Subcutaneous abdominal adipose tissue (tissue), 5 donors: ENCODE results near the gene SPOPL.
"Not testable (repeated sequence)": the region's sequence is repeated elsewhere in the genome, so short reads cannot be mapped to it uniquely, and the experiment has no call there.

Source experiments
- H3K27ac ChIP-seq: one replicate; pipeline ENCODE4 v1.7.0; 2013; ENCODE audit warnings: low read depth, mild to moderate bottlenecking, inconsistent platforms, low read length, moderate library complexity
- H3K27me3 ChIP-seq, 5 donors: one replicate each; pipeline ENCODE4 v1.7.0; 2013; ENCODE audit warnings: low read length in 5 of 5, inconsistent platforms in 1 of 5; ENCODE audit not compliant: control insufficient read depth in 5 of 5, insufficient read depth in 4 of 5
- H3K36me3 ChIP-seq, 5 donors: one replicate each; pipeline ENCODE4 v1.7.0; 2013; ENCODE audit warnings: low read length in 5 of 5; ENCODE audit not compliant: control insufficient read depth in 5 of 5, insufficient read depth in 5 of 5
- H3K4me1 ChIP-seq, 5 donors: one replicate each; pipeline ENCODE4 v1.7.0; 2013; ENCODE audit warnings: low read length in 5 of 5, mild to moderate bottlenecking in 3 of 5, moderate library complexity in 1 of 5; ENCODE audit not compliant: control insufficient read depth in 5 of 5, insufficient read depth in 5 of 5
- H3K4me3 ChIP-seq, 5 donors: one replicate each; pipeline ENCODE4 v1.7.0; 2013; ENCODE audit warnings: low read length in 5 of 5, low read depth in 1 of 5
- H3K9ac ChIP-seq, 5 donors: one replicate each; pipeline ENCODE4 v1.7.0; 2013; ENCODE audit warnings: low read length in 5 of 5, mild to moderate bottlenecking in 4 of 5, moderate library complexity in 3 of 5
- H3K9me3 ChIP-seq, 5 donors: one replicate each; pipeline ENCODE4 v1.7.0; 2013; ENCODE audit warnings: low read length in 5 of 5; ENCODE audit not compliant: control insufficient read depth in 5 of 5
- donor health status: healthy.
- donor health status: healthy.
- donor health status: healthy.
- donor health status: healthy.
- donor health status: healthy.

SPOPL gene

GRCh38 chr2:138474100-138474825, 27.3 kb upstream of the SPOPL start:
- H3K36me3 ChIP-seq: no peaks in the 10 kb centered on the region

GRCh38 chr2:138475277-138475776, 26.2 kb upstream of the SPOPL start:
- Histone ChIP-seq H3K9me3 (no peaks in the 10 kb centered on the region), H3K4me3 (no peak overlapping the region), H3K36me3 (no peaks in the 10 kb centered on the region), H3K4me1 (no peaks in the 10 kb centered on the region), H3K27me3 (no peaks in the 10 kb centered on the region), H3K9ac (no peak overlapping the region), H3K27ac (no peak overlapping the region)

More at GRCh38 chr2:138474100-138474825, 27.3 kb upstream of the SPOPL start:
- H3K9me3 ChIP-seq: no peaks in the 10 kb centered on the region
- no peak overlapping the region for H3K9ac ChIP-seq
- no peaks in the 10 kb centered on the region for H3K4me1 ChIP-seq
- H3K4me3 ChIP-seq: no peak overlapping the region
- H3K27me3 ChIP-seq: no peaks in the 10 kb centered on the region
- H3K27ac ChIP-seq: no peak overlapping the region

GRCh38 chr2:138476186-138476585, 25.4 kb upstream of the SPOPL start:
- no peaks in the 10 kb centered on the region for H3K4me1 ChIP-seq
- no peak overlapping the region for H3K27ac ChIP-seq
- H3K27me3 ChIP-seq: no peaks in the 10 kb centered on the region
- H3K4me3 ChIP-seq: no peak overlapping the region
- H3K36me3 ChIP-seq: no peaks in the 10 kb centered on the region
- H3K9ac ChIP-seq: no peak overlapping the region
- no peaks in the 10 kb centered on the region for H3K9me3 ChIP-seq

GRCh38 chr2:138476940-138477339, 24.6 kb upstream of the SPOPL start:
- Histone ChIP-seq H3K4me3 (no peak overlapping the region), H3K4me1 (no peaks in the 10 kb centered on the region), H3K27me3 (no peaks in the 10 kb centered on the region), H3K9ac (no peak overlapping the region), H3K36me3 (no peaks in the 10 kb centered on the region), H3K27ac (no peak overlapping the region), H3K9me3 (no peaks in the 10 kb centered on the region)

GRCh38 chr2:138482796-138483195, 18.8 kb upstream of the SPOPL start:
- H3K27me3 ChIP-seq, H3K4me1 ChIP-seq, H3K9me3 ChIP-seq, H3K4me3 ChIP-seq, H3K36me3 ChIP-seq, H3K27ac ChIP-seq, H3K9ac ChIP-seq: not testable (repeated sequence)

GRCh38 chr2:138485019-138485418, 16.6 kb upstream of the SPOPL start:
- Histone ChIP-seq H3K4me3 (no peak overlapping the region), H3K4me1 (peaks cover 0 to 2% (median 0%) of the 10 kb centered on the region in 5 donors), H3K27me3 (no peaks in the 10 kb centered on the region), H3K36me3 (no peaks in the 10 kb centered on the region), H3K9ac (no peak overlapping the region), H3K9me3 (no peaks in the 10 kb centered on the region), H3K27ac (no peak overlapping the region)

GRCh38 chr2:138486363-138487198, 15.0 kb upstream of the SPOPL start:
- no peaks in the 10 kb centered on the region for H3K9me3 ChIP-seq
- no peak overlapping the region for H3K4me3 ChIP-seq
- peaks cover 0 to 2% (median 0%) of the 10 kb centered on the region in 5 donors for H3K4me1 ChIP-seq
- H3K36me3 ChIP-seq: no peaks in the 10 kb centered on the region
- no peak overlapping the region for H3K9ac ChIP-seq
- no peak overlapping the region for H3K27ac ChIP-seq
- H3K27me3 ChIP-seq: no peaks in the 10 kb centered on the region

GRCh38 chr2:138490673-138491494, 10.7 kb upstream of the SPOPL start:
- Histone ChIP-seq H3K9ac (no peak overlapping the region), H3K27ac (no peak overlapping the region), H3K36me3 (peaks cover 0 to 2% (median 0%) of the 10 kb centered on the region in 5 donors), H3K27me3 (no peaks in the 10 kb centered on the region), H3K4me1 (peaks cover 0 to 17% (median 8%) of the 10 kb centered on the region in 5 donors), H3K4me3 (no peak overlapping the region), H3K9me3 (no peaks in the 10 kb centered on the region)

- Histone ChIP-seq H3K36me3 (peaks cover 0 to 2% (median 0%) of the 10 kb centered on the region in 5 donors), H3K27ac (no peak overlapping the region), H3K4me1 (peaks cover 0 to 19% (median 8%) of the 10 kb centered on the region in 5 donors), H3K9ac (no peak overlapping the region), H3K27me3 (no peaks in the 10 kb centered on the region), H3K4me3 (no peak overlapping the region), H3K9me3 (no peaks in the 10 kb centered on the region)
Observed at GRCh38 chr2:138491495-138491862, 10.1 kb upstream of the SPOPL start.
